Activated naive CD4-positive, alpha-beta T cell treated with anti-CD3 and anti-CD28 coated beads, Interleukin-2, amount 50 U/mL, for 24 hours (primary cell): Measurements from ENCODE around the gene RPS21.

Experiments used
- H3K27ac Mint-ChIP-seq: one replicate; pipeline ENCODE4 v1.8.0; 2021; ENCODE audit warnings: mild to moderate bottlenecking, mixed read lengths
- H3K27me3 Mint-ChIP-seq: one replicate; pipeline ENCODE4 v1.8.0; 2021; ENCODE audit warnings: mixed read lengths
- H3K36me3 Mint-ChIP-seq: one replicate; pipeline ENCODE4 v1.8.0; 2021; ENCODE audit warnings: mixed read lengths
- H3K4me1 Mint-ChIP-seq: one replicate; pipeline ENCODE4 v1.8.0; 2021; ENCODE audit warnings: mixed read lengths
- H3K4me3 Mint-ChIP-seq: one replicate; pipeline ENCODE4 v1.8.0; 2021; ENCODE audit warnings: mild to moderate bottlenecking, mixed read lengths
- H3K9me3 Mint-ChIP-seq: one replicate; pipeline ENCODE4 v1.8.0; 2021; ENCODE audit warnings: mixed read lengths

Gene RPS21

GRCh38 chr20:62381202-62381797 is 5.6 kb upstream of the RPS21 start:
- Mint-ChIP-seq H3K4me3 (no peak overlapping the region), H3K27ac (no peak overlapping the region), H3K36me3 (peaks cover 6% of the 10 kb centered on the region), H3K9me3 (peaks cover 6% of the 10 kb centered on the region), H3K27me3 (no peaks in the 10 kb centered on the region), H3K4me1 (peaks cover 35% of the 10 kb centered on the region)

GRCh38 chr20:62381842-62382241 is 5.1 kb upstream of the RPS21 start:
- Mint-ChIP-seq H3K36me3 (peaks cover 6% of the 10 kb centered on the region), H3K27ac (peak overlapping the region; percentile 6), H3K27me3 (no peaks in the 10 kb centered on the region), H3K4me3 (no peak overlapping the region), H3K9me3 (peaks cover 6% of the 10 kb centered on the region), H3K4me1 (peaks cover 35% of the 10 kb centered on the region)

- peak overlapping the region; percentile 46 for H3K27ac Mint-ChIP-seq
- peaks cover 8% of the 10 kb centered on the region for H3K36me3 Mint-ChIP-seq
- no peaks in the 10 kb centered on the region for H3K27me3 Mint-ChIP-seq
- no peak overlapping the region for H3K4me3 Mint-ChIP-seq
- peaks cover 36% of the 10 kb centered on the region for H3K4me1 Mint-ChIP-seq
- peaks cover 6% of the 10 kb centered on the region for H3K9me3 Mint-ChIP-seq
These were observed 4.4 kb upstream of the RPS21 start for GRCh38 chr20:62382306-62383198.

GRCh38 chr20:62387219-62387913 is 463 bp downstream of the RPS21 start:
- H3K36me3 Mint-ChIP-seq, result peaks cover 19% of the 10 kb centered on the region
- H3K4me3 Mint-ChIP-seq, result peak overlapping the region; percentile 96
- H3K27me3 Mint-ChIP-seq, result no peaks in the 10 kb centered on the region
- no peaks in the 10 kb centered on the region for H3K9me3 Mint-ChIP-seq
- H3K27ac Mint-ChIP-seq, result peak overlapping the region; percentile 94
- H3K4me1 Mint-ChIP-seq, result peaks cover 55% of the 10 kb centered on the region

GRCh38 chr20:62387933-62388635 is 1.2 kb downstream of the RPS21 start:
- peaks cover 50% of the 10 kb centered on the region for H3K4me1 Mint-ChIP-seq

GRCh38 chr20:62388839-62389600 is 2.1 kb downstream of the RPS21 start:
- H3K27ac Mint-ChIP-seq, result peak overlapping the region; percentile 94
- H3K36me3 Mint-ChIP-seq, result peaks cover 17% of the 10 kb centered on the region
- no peaks in the 10 kb centered on the region for H3K9me3 Mint-ChIP-seq
- H3K27me3 Mint-ChIP-seq, result no peaks in the 10 kb centered on the region
- peak overlapping the region; percentile 96 for H3K4me3 Mint-ChIP-seq
- H3K4me1 Mint-ChIP-seq, result peaks cover 45% of the 10 kb centered on the region

More at GRCh38 chr20:62387933-62388635, 1.2 kb downstream of the RPS21 start:
- Mint-ChIP-seq H3K36me3 (peaks cover 17% of the 10 kb centered on the region), H3K9me3 (no peaks in the 10 kb centered on the region), H3K27me3 (no peaks in the 10 kb centered on the region), H3K4me3 (peak overlapping the region; percentile 96), H3K27ac (peak overlapping the region; percentile 94)

GRCh38 chr20:62389601-62390087 is 2.7 kb downstream of the RPS21 start:
- Mint-ChIP-seq H3K27me3 (no peaks in the 10 kb centered on the region), H3K27ac (peak overlapping the region; percentile 86), H3K9me3 (no peaks in the 10 kb centered on the region), H3K36me3 (peaks cover 17% of the 10 kb centered on the region), H3K4me3 (no peak overlapping the region), H3K4me1 (peaks cover 40% of the 10 kb centered on the region)

GRCh38 chr20:62390317-62391164 is 3.6 kb downstream of the RPS21 start:
- Mint-ChIP-seq H3K4me1 (peaks cover 33% of the 10 kb centered on the region), H3K36me3 (peaks cover 17% of the 10 kb centered on the region), H3K4me3 (no peak overlapping the region), H3K27ac (peak overlapping the region; percentile 72), H3K9me3 (no peaks in the 10 kb centered on the region), H3K27me3 (no peaks in the 10 kb centered on the region)

GRCh38 chr20:62391165-62392076 is 4.5 kb downstream of the RPS21 start:
- peaks cover 17% of the 10 kb centered on the region for H3K36me3 Mint-ChIP-seq
- H3K9me3 Mint-ChIP-seq, result no peaks in the 10 kb centered on the region

GRCh38 chr20:62392077-62392418 is 5.1 kb downstream of the RPS21 start:
- H3K36me3 Mint-ChIP-seq, result peaks cover 17% of the 10 kb centered on the region
- H3K9me3 Mint-ChIP-seq, result no peaks in the 10 kb centered on the region

More at GRCh38 chr20:62391165-62392076, 4.5 kb downstream of the RPS21 start:
- peak overlapping the region; percentile 35 for H3K27ac Mint-ChIP-seq
- peaks cover 26% of the 10 kb centered on the region for H3K4me1 Mint-ChIP-seq
- no peaks in the 10 kb centered on the region for H3K27me3 Mint-ChIP-seq
- no peak overlapping the region for H3K4me3 Mint-ChIP-seq

GRCh38 chr20:62392621-62393334 is 5.9 kb downstream of the RPS21 start:
- H3K4me3 Mint-ChIP-seq, result no peak overlapping the region
- H3K27ac Mint-ChIP-seq, result no peak overlapping the region
- no peaks in the 10 kb centered on the region for H3K27me3 Mint-ChIP-seq
- peaks cover 15% of the 10 kb centered on the region for H3K36me3 Mint-ChIP-seq
- peaks cover 23% of the 10 kb centered on the region for H3K4me1 Mint-ChIP-seq
- no peaks in the 10 kb centered on the region for H3K9me3 Mint-ChIP-seq

More at GRCh38 chr20:62392077-62392418, 5.1 kb downstream of the RPS21 start:
- peaks cover 26% of the 10 kb centered on the region for H3K4me1 Mint-ChIP-seq
- no peaks in the 10 kb centered on the region for H3K27me3 Mint-ChIP-seq
- no peak overlapping the region for H3K4me3 Mint-ChIP-seq
- peak overlapping the region; percentile 35 for H3K27ac Mint-ChIP-seq

GRCh38 chr20:62393335-62393665 is 6.4 kb downstream of the RPS21 start:
- Mint-ChIP-seq H3K4me3 (no peak overlapping the region), H3K27ac (no peak overlapping the region), H3K36me3 (peaks cover 10% of the 10 kb centered on the region), H3K4me1 (peaks cover 17% of the 10 kb centered on the region), H3K9me3 (no peaks in the 10 kb centered on the region), H3K27me3 (no peaks in the 10 kb centered on the region)

- Mint-ChIP-seq H3K27me3 (no peaks in the 10 kb centered on the region), H3K4me3 (no peak overlapping the region), H3K4me1 (peaks cover 12% of the 10 kb centered on the region), H3K36me3 (peaks cover 7% of the 10 kb centered on the region), H3K9me3 (no peaks in the 10 kb centered on the region), H3K27ac (no peak overlapping the region)
These were observed 6.9 kb downstream of the RPS21 start for GRCh38 chr20:62393830-62394229.
